ENCODE data around the gene YY1.
"Not testable (repeated sequence)": the region's sequence is repeated elsewhere in the genome, so short reads cannot be mapped to it uniquely, and the experiment has no call there.

The YY1 gene

DNA sequence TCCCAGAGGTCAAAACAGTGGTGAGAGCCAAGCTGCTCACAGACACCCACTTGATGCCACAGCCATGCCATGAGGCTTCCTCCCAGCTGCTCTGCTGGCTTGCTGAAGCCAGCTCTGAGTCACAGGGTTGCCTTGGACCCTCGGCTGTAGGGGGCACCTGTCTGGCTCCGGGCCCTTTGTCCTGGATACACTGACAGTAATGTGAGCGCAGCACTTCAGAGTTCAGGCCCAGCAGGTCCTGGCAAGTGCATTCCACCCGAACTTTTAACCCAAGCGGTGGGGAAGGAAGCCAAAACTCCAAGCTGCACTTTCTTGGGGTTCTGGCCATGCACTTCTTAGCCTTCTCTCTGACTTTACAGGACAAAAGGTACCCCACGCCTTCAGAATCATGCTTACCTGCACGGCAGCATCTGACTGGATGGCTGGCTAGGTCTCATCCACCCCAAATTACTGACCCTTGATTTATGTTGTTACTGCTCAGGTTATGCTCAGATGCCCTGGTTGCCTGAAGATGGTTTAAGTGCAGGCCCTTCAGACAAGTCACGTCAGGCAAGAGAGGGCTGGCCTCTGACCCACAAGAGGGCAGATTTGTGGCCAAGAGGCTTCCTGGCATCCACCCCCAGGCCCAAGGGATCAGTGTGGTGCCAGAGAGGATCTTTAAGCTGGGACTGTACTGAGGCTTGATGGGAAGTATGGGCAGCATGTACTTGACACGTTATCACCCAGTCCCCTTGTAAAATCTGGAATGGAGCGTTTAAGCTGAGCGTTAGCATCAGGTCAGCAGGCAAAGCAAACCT is 42.5 kb downstream of the YY1 start:
- no peak overlapping the region for H3K27ac ChIP-seq (ENCODE audit: low read length)
- peaks cover 15% of the 10 kb centered on the region for H3K4me1 ChIP-seq (ENCODE audit: insufficient read depth, low read length)
- no peaks in the 10 kb centered on the region for H3K9me3 ChIP-seq (ENCODE audit: insufficient read depth, low read length, severe bottlenecking)
- no peak overlapping the region for H3K9ac ChIP-seq (ENCODE audit: low read depth, low read length)
- H4K20me1 ChIP-seq (ENCODE audit: insufficient read depth, low read length), result peaks cover 75% of the 10 kb centered on the region
- H3K36me3 ChIP-seq (ENCODE audit: insufficient read depth, low read length), result peaks cover 61% of the 10 kb centered on the region
- H3K27me3 ChIP-seq (ENCODE audit: insufficient read depth, low read length, poor library complexity), result no peaks in the 10 kb centered on the region
- DNase-seq, result no peak
- peaks cover 72% of the 10 kb centered on the region for H3K79me2 ChIP-seq (ENCODE audit: insufficient read depth, low read length)
- no peak overlapping the region for H2AFZ ChIP-seq (ENCODE audit: low read depth, low read length)
- TF ChIP-seq, protein P1, sequence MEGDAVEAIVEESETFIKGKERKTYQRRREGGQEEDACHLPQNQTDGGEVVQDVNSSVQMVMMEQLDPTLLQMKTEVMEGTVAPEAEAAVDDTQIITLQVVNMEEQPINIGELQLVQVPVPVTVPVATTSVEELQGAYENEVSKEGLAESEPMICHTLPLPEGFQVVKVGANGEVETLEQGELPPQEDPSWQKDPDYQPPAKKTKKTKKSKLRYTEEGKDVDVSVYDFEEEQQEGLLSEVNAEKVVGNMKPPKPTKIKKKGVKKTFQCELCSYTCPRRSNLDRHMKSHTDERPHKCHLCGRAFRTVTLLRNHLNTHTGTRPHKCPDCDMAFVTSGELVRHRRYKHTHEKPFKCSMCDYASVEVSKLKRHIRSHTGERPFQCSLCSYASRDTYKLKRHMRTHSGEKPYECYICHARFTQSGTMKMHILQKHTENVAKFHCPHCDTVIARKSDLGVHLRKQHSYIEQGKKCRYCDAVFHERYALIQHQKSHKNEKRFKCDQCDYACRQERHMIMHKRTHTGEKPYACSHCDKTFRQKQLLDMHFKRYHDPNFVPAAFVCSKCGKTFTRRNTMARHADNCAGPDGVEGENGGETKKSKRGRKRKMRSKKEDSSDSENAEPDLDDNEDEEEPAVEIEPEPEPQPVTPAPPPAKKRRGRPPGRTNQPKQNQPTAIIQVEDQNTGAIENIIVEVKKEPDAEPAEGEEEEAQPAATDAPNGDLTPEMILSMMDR (IDR thresholded peaks at IDR 0.05; ENCODE audit: borderline replicate concordance, extremely low read depth, low read length, poor library complexity, severe bottlenecking), result no peak
- no peak for TF ChIP-seq EZH2 (IDR thresholded peaks at IDR 0.05; ENCODE audit: borderline replicate concordance, low read depth, low read length, severe bottlenecking)
- ATAC-seq (ENCODE audit: insufficient read depth, low read depth), result no peak
- H3K4me2 ChIP-seq (ENCODE audit: insufficient read depth, low read length), result no peak overlapping the region
- H3K4me3 ChIP-seq (ENCODE audit: low read depth in 1 of 2, low read length in 2 of 2), result no peak overlapping the region

DNA sequence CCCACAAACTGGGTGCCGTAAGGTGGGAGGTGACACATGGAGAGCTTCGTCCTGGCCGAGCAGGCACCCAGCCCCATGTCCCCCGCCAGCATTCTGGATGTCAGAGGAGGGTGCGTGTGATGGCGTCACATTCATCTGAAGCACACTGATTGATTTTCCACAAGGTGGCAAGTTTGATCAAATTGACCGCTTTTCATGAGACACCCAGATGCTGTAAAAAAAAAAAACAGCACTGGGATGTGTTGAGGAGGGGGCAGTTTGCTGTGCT is 43.1 kb downstream of the YY1 start:
- TF ChIP-seq, protein P1 (IDR thresholded peaks at IDR 0.05; ENCODE audit: borderline replicate concordance, extremely low read depth, low read length, poor library complexity, severe bottlenecking), result no peak
- TF ChIP-seq EZH2 (IDR thresholded peaks at IDR 0.05; ENCODE audit: borderline replicate concordance, low read depth, low read length, severe bottlenecking), result no peak
- no peak for ATAC-seq (ENCODE audit: insufficient read depth, low read depth)

DNA sequence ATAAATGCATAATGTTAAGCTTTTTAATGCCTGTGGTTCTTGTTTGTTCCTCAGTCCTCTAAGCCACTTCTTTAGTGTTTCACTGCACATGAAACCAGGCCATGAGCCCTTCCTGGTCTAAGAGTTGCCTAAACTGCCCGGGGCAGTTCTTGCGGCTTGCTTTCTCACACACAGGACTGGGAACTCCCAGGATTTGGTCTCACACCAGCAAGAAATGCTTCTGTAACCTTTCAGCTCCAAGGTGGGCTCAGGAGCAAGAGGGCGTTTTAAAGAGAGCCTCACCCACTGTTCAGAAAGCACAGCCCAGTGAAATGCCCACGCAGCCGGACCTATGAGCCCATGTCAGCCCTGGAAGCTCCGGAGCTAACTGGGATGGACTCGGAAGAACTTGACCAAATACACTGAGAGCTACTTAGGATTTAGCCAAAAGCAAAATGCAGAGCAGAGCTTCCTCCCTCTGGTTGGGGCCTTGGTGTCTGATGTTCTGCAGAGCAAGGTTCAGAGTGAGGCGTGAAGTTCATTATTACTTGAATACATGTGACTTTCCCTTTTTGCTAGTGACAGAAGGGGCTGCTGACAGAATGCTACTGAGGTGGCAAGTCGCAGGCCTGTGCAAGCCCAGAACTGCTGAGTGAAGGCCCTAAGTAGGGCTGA is 43.9 kb downstream of the YY1 start:
- Histone ChIP-seq H3K27me3 (ENCODE audit: insufficient read depth, low read length, poor library complexity) (no peaks in the 10 kb centered on the region), H3K4me2 (ENCODE audit: insufficient read depth, low read length) (no peak overlapping the region), H3K9me3 (ENCODE audit: insufficient read depth, low read length, severe bottlenecking) (no peaks in the 10 kb centered on the region), H3K9ac (ENCODE audit: low read depth, low read length) (no peak overlapping the region), H3K79me2 (ENCODE audit: insufficient read depth, low read length) (peaks cover 60% of the 10 kb centered on the region), H3K4me1 (ENCODE audit: insufficient read depth, low read length) (peaks cover 15% of the 10 kb centered on the region), H4K20me1 (ENCODE audit: insufficient read depth, low read length) (peaks cover 70% of the 10 kb centered on the region), H3K36me3 (ENCODE audit: insufficient read depth, low read length) (peaks cover 47% of the 10 kb centered on the region), H3K4me3 (ENCODE audit: low read depth in 1 of 2, low read length in 2 of 2) (no peak overlapping the region), H3K27ac (ENCODE audit: low read length) (no peak overlapping the region), H2AFZ (ENCODE audit: low read depth, low read length) (no peak overlapping the region)
- no peak for TF ChIP-seq EZH2 (IDR thresholded peaks at IDR 0.05; ENCODE audit: borderline replicate concordance, low read depth, low read length, severe bottlenecking)
- TF ChIP-seq, protein P1 (IDR thresholded peaks at IDR 0.05; ENCODE audit: borderline replicate concordance, extremely low read depth, low read length, poor library complexity, severe bottlenecking), result no peak
- ATAC-seq (ENCODE audit: insufficient read depth, low read depth) (no peak), DNase-seq (no peak)

More for the DNA sequence above, 43.1 kb downstream of the YY1 start:
- DNase-seq, result no peak
- H3K4me1 ChIP-seq (ENCODE audit: insufficient read depth, low read length), result peaks cover 15% of the 10 kb centered on the region
- no peaks in the 10 kb centered on the region for H3K9me3 ChIP-seq (ENCODE audit: insufficient read depth, low read length, severe bottlenecking)
- peaks cover 55% of the 10 kb centered on the region for H3K36me3 ChIP-seq (ENCODE audit: insufficient read depth, low read length)
- H2AFZ ChIP-seq (ENCODE audit: low read depth, low read length), result no peak overlapping the region
- no peak overlapping the region for H3K4me3 ChIP-seq (ENCODE audit: low read depth in 1 of 2, low read length in 2 of 2)
- H4K20me1 ChIP-seq (ENCODE audit: insufficient read depth, low read length), result peaks cover 75% of the 10 kb centered on the region
- no peaks in the 10 kb centered on the region for H3K27me3 ChIP-seq (ENCODE audit: insufficient read depth, low read length, poor library complexity)
- no peak overlapping the region for H3K4me2 ChIP-seq (ENCODE audit: insufficient read depth, low read length)
- peaks cover 69% of the 10 kb centered on the region for H3K79me2 ChIP-seq (ENCODE audit: insufficient read depth, low read length)
- no peak overlapping the region for H3K9ac ChIP-seq (ENCODE audit: low read depth, low read length)
- no peak overlapping the region for H3K27ac ChIP-seq (ENCODE audit: low read length)

DNA sequence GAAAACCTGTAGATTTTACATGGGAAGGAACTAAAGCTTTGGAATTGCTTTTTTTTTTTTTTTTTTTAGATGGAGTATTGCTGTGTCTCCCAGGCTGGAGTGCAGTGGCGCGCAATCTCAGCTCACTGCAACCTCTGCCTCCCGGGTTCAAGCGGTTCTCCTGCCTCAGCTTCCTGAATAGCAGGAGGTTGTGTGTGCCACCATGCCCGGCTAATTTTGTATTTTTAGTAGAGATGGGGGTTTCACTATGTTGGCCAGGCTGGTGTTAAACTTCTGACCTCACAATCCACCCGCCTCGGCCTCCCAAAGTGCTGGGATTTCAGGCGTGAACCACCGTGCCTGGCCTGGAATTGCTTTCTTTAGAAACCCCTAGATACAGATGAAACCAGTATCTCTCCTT is 44.5 kb downstream of the YY1 start:
- not testable (repeated sequence) for H3K9ac ChIP-seq (ENCODE audit: low read depth, low read length); H2AFZ ChIP-seq (ENCODE audit: low read depth, low read length); H3K27ac ChIP-seq (ENCODE audit: low read length); ATAC-seq (ENCODE audit: insufficient read depth, low read depth); H3K4me2 ChIP-seq (ENCODE audit: insufficient read depth, low read length); H3K4me3 ChIP-seq (ENCODE audit: low read depth in 1 of 2, low read length in 2 of 2); DNase-seq; H3K27me3 ChIP-seq (ENCODE audit: insufficient read depth, low read length, poor library complexity); H3K9me3 ChIP-seq (ENCODE audit: insufficient read depth, low read length, severe bottlenecking)
- Histone ChIP-seq H3K36me3 (ENCODE audit: insufficient read depth, low read length) (peaks cover 43% of the 10 kb centered on the region), H3K79me2 (ENCODE audit: insufficient read depth, low read length) (peaks cover 55% of the 10 kb centered on the region), H3K4me1 (ENCODE audit: insufficient read depth, low read length) (peaks cover 15% of the 10 kb centered on the region), H4K20me1 (ENCODE audit: insufficient read depth, low read length) (peaks cover 67% of the 10 kb centered on the region)
